IPS-18a (cell line): ENCODE measurements around the gene DZIP1.

Experiments used
- H3K27ac ChIP-seq: one replicate; pipeline ENCODE4 v1.5.1; 2013; ENCODE audit warnings: low read length
- H3K27me3 ChIP-seq: one replicate; pipeline ENCODE4 v1.6.1; 2013; ENCODE audit warnings: mild to moderate bottlenecking, low read length; ENCODE audit not compliant: control insufficient read depth, insufficient read depth
- H3K36me3 ChIP-seq: one replicate; pipeline ENCODE4 v1.6.1; 2013; ENCODE audit warnings: low read depth, low read length; ENCODE audit not compliant: control insufficient read depth
- H3K4me1 ChIP-seq: one replicate; pipeline ENCODE4 v1.6.1; 2013; ENCODE audit warnings: low read depth, low read length; ENCODE audit not compliant: control insufficient read depth
- H3K4me3 ChIP-seq: one replicate; pipeline ENCODE4 v1.5.1; 2013; ENCODE audit warnings: low read length
- H3K9ac ChIP-seq: one replicate; pipeline ENCODE4 v1.6.1; 2013; ENCODE audit warnings: mild to moderate bottlenecking, low read length, moderate library complexity
- H3K9me3 ChIP-seq: one replicate; pipeline ENCODE4 v1.6.1; 2013; ENCODE audit warnings: low read depth, low read length; ENCODE audit not compliant: control insufficient read depth

DZIP1 gene

GRCh38 chr13:95642028-95642621 is 2.4 kb downstream of the DZIP1 start:
- H3K9me3 ChIP-seq = no peaks in the 10 kb centered on the region
- H3K4me1 ChIP-seq = peaks cover 8% of the 10 kb centered on the region
- no peak overlapping the region for H3K9ac ChIP-seq
- no peak overlapping the region for H3K4me3 ChIP-seq
- peaks cover 29% of the 10 kb centered on the region for H3K36me3 ChIP-seq
- no peaks in the 10 kb centered on the region for H3K27me3 ChIP-seq
- H3K27ac ChIP-seq = no peak overlapping the region

DNA sequence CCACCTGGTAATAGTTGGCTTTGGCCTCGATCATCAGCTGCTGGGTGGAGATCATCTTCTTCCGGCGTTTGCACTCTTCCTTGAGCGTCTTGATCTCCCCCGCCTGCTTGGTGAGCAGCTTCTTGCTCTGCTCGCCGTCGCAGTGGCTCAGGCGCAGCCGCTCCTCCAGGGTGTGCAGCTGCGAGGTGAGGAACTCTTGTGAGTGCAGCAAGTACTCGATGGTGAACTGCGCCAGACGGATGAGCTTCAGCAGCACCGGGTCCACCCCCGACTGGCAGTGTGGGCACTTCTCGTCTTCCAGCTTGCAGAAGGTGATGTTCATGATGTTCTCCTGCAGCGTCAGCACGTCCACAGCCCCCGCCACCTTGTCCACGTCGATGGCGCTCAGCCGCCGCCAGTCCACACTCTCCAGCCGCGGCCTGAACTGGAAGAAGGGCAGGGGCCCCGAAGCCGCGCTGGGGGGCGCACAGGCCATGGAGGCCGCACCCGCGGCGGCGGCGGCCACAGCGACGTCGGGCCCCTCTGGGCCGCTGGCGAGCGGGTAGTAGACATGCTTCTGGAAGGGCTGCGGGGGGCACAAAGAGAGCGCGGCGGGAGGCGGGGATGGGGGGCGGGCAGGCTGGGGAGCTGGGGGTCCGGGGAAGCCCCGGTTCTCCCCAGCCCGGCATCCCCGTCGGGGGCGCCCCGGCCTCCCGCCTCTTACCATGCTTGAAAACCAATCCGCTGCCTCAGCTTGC is 3.0 kb downstream of the DZIP1 start:
- Histone ChIP-seq H3K36me3 (peaks cover 35% of the 10 kb centered on the region), H3K27me3 (no peaks in the 10 kb centered on the region), H3K4me1 (peaks cover 8% of the 10 kb centered on the region), H3K27ac (no peak overlapping the region), H3K9ac (no peak overlapping the region), H3K9me3 (no peaks in the 10 kb centered on the region), H3K4me3 (no peak overlapping the region)

- Histone ChIP-seq H3K9me3 (no peaks in the 10 kb centered on the region), H3K36me3 (peaks cover 55% of the 10 kb centered on the region), H3K4me1 (no peaks in the 10 kb centered on the region), H3K4me3 (no peak overlapping the region), H3K27ac (no peak overlapping the region), H3K9ac (no peak overlapping the region), H3K27me3 (no peaks in the 10 kb centered on the region)
Measured at GRCh38 chr13:95636853-95637252, 7.7 kb downstream of the DZIP1 start.

DNA sequence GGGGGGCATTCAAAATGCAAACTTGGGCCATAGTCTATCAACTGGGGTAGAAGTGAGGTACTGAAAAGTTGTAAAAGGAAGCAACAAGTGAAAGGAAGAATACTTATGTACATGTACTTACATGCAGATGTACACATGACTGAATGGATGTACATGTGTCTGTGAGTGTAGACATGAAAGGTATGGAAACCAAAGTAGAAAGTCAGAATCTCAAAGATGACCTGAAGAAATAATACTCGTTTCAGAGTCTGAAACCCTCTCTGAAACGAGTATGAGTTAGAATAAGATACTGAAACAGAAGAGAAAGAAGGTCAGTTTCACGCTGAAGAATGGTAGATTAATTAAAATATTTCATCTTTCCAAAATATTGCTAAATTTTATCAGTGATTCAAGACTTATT is 13.9 kb downstream of the DZIP1 start:
- Histone ChIP-seq H3K4me1 (no peaks in the 10 kb centered on the region), H3K27ac (no peak overlapping the region), H3K27me3 (no peaks in the 10 kb centered on the region), H3K4me3 (no peak overlapping the region), H3K9me3 (no peaks in the 10 kb centered on the region), H3K9ac (no peak overlapping the region), H3K36me3 (peaks cover 62% of the 10 kb centered on the region)

DNA sequence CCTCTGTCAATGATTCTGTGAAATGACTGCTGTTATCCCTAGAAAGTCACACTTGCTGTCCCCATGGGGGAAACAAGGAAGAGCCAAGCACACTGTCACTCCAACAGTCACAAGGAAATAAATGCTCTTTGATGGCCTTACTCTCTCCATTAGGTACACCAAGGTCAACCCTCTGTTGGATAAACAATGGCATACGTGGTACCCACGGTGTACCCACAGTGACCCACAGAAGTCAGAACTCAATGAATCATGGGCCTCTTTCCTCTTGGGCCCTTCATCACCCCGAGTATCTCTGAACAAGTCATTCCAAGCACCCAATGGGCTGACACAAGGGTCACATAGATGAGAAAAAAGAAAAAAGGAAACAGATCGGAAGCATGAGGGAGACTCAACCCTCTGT is 15.4 kb downstream of the DZIP1 start:
- peaks cover 68% of the 10 kb centered on the region for H3K36me3 ChIP-seq

GRCh38 chr13:95628488-95628887 is 16.0 kb downstream of the DZIP1 start:
- Histone ChIP-seq H3K9me3 (no peaks in the 10 kb centered on the region), H3K4me1 (no peaks in the 10 kb centered on the region), H3K9ac (no peak overlapping the region), H3K27me3 (no peaks in the 10 kb centered on the region), H3K36me3 (peaks cover 69% of the 10 kb centered on the region), H3K4me3 (no peak overlapping the region), H3K27ac (no peak overlapping the region)

More for the DNA sequence above, 15.4 kb downstream of the DZIP1 start:
- Histone ChIP-seq H3K27ac (no peak overlapping the region), H3K9me3 (no peaks in the 10 kb centered on the region), H3K27me3 (no peaks in the 10 kb centered on the region), H3K4me1 (no peaks in the 10 kb centered on the region), H3K9ac (no peak overlapping the region), H3K4me3 (no peak overlapping the region)

DNA sequence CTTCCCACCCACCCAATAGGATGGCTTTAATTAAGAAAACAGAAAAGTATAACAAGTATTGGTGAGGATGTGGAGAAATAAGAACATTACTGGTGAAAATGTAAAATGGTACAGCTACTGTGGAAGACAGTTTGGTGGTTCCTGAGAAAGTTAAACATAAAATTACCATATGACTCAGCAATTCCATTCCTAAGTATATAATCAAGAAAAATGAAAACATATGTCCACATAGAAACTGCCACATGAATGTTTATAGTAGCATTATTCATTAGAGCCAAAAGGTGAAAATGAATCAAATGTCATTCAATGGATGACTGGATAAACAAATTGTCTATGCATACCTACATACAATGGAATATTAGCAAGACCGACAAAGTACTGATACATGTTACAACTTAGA is 16.9 kb downstream of the DZIP1 start:
- no peak overlapping the region for H3K9ac ChIP-seq
- H3K4me1 ChIP-seq = no peaks in the 10 kb centered on the region
- no peaks in the 10 kb centered on the region for H3K27me3 ChIP-seq
- peaks cover 68% of the 10 kb centered on the region for H3K36me3 ChIP-seq
- H3K4me3 ChIP-seq = no peak overlapping the region
- H3K27ac ChIP-seq = no peak overlapping the region
- H3K9me3 ChIP-seq = no peaks in the 10 kb centered on the region

GRCh38 chr13:95626768-95627167 is 17.7 kb downstream of the DZIP1 start:
- Histone ChIP-seq H3K27me3 (no peaks in the 10 kb centered on the region), H3K27ac (no peak overlapping the region), H3K9ac (no peak overlapping the region), H3K9me3 (no peaks in the 10 kb centered on the region), H3K4me3 (no peak overlapping the region), H3K36me3 (peaks cover 65% of the 10 kb centered on the region), H3K4me1 (no peaks in the 10 kb centered on the region)

DNA sequence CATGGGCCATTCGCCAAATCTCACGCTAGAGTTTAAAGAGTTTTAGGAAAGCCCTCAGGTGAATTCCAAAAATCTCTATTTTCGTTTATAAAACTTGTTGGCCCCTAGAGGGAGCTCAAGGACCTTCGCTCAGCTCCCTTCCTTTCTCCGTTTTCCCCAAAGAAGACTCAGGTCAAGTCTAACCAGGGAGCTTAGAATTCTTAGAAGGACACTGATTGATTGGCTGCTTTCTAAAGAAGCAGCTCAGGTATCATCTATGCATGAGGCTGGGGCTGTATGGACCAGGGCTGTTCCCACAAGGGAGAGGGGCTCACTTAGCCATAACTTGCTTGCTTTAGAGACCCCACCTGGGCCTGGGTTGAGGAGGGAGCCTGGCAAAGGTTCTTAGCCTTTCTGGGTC is 20.5 kb downstream of the DZIP1 start:
- H3K4me1 ChIP-seq = no peaks in the 10 kb centered on the region
- no peak overlapping the region for H3K27ac ChIP-seq
- no peak overlapping the region for H3K4me3 ChIP-seq
- H3K27me3 ChIP-seq = no peaks in the 10 kb centered on the region
- no peaks in the 10 kb centered on the region for H3K9me3 ChIP-seq
- H3K36me3 ChIP-seq = peaks cover 67% of the 10 kb centered on the region
- H3K9ac ChIP-seq = no peak overlapping the region

DNA sequence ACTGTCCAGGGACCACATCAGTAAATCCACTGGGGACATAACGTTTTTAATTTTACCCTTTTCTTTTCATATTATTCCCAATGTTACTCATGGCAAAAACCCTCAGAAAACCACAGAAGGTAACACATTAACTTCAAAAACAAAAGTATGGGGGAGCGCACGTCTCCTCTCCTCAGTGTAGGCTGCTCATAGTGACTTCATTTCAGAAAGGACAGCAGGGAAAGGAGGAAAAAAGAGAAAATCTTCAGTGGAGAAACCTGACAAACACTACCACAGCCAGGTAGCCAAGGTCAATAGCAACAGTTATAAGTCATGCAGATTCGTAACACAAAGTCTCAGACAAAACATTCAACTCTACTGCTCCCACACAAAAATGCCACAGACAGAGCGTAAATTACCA is 21.4 kb downstream of the DZIP1 start:
- Histone ChIP-seq H3K4me3 (no peak overlapping the region), H3K4me1 (no peaks in the 10 kb centered on the region), H3K9ac (no peak overlapping the region), H3K9me3 (no peaks in the 10 kb centered on the region), H3K27me3 (no peaks in the 10 kb centered on the region), H3K27ac (no peak overlapping the region), H3K36me3 (peaks cover 67% of the 10 kb centered on the region)

DNA sequence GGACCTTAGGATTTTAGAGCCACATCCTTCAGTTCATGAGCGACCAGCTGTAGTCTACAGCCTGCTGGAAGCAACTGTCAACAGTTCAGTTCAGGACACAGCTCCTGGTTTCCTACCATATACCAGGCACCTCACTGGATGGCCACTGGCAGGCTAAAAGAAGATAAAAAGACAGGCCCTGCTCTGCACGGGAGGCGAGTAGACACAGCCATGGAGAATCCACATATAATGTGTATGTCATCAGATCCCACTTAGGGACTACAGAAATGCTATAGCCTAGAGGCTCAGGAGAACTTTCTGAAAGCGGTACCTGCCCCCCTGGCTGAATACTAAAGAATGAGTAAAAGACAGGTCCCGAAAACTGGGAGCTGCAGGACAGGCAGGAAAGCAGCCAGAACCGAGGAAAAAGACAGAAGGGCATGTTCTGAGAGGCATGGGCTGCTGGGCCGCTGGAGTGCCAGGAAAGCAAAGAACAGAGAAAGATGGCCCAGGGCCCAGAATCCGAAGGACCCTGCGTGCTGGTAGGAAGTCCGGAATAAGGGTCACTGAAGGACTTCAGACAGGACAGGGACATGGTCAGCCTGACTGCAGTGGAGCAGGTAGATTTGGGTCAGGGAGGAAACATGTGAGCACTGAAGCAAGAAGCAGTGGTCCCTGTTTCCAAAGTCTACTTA is 23.5 kb downstream of the DZIP1 start:
- peaks cover 67% of the 10 kb centered on the region for H3K36me3 ChIP-seq
- H3K27ac ChIP-seq = no peak overlapping the region
- H3K4me1 ChIP-seq = no peaks in the 10 kb centered on the region
- H3K9ac ChIP-seq = no peak overlapping the region
- H3K27me3 ChIP-seq = no peaks in the 10 kb centered on the region
- H3K4me3 ChIP-seq = no peak overlapping the region
- H3K9me3 ChIP-seq = no peaks in the 10 kb centered on the region
